Endothelial cell (in vitro differentiated cells): Measurements from ENCODE around the gene N4BP2L1. TPM values are rescaled to one million over a fixed set of nuclear protein-coding genes. Genes with fewer than 3 reads are reported as not detected.
"Not testable (repeated sequence)": the region's sequence is repeated elsewhere in the genome, so short reads cannot be mapped to it uniquely, and the experiment has no call there.

Experiments
- DNase-seq: peaks from one replicate; pipeline ENCODE4 v3.0.0; 2021; ENCODE audit warnings: low spot score
- H3K27ac Mint-ChIP-seq: one replicate; pipeline ENCODE4 v1.8.0; 2021; ENCODE audit warnings: mixed read lengths, inconsistent platforms; ENCODE audit not compliant: unreplicated experiment
- H3K27me3 Mint-ChIP-seq: one replicate; pipeline ENCODE4 v1.8.0; 2021; ENCODE audit warnings: mild to moderate bottlenecking, moderate library complexity, mixed read lengths, inconsistent platforms; ENCODE audit not compliant: unreplicated experiment
- H3K36me3 Mint-ChIP-seq: one replicate; pipeline ENCODE4 v1.8.0; 2021; ENCODE audit warnings: mild to moderate bottlenecking, low read depth, mixed read lengths, inconsistent platforms; ENCODE audit not compliant: unreplicated experiment
- H3K4me1 Mint-ChIP-seq: one replicate; pipeline ENCODE4 v1.8.0; 2021; ENCODE audit warnings: mild to moderate bottlenecking, mixed read lengths, inconsistent platforms; ENCODE audit not compliant: unreplicated experiment
- H3K4me3 Mint-ChIP-seq: one replicate; pipeline ENCODE4 v1.8.0; 2021; ENCODE audit warnings: mild to moderate bottlenecking, mixed read lengths, inconsistent platforms; ENCODE audit not compliant: unreplicated experiment
- H3K9me3 Mint-ChIP-seq: one replicate; pipeline ENCODE4 v1.8.0; 2021; ENCODE audit warnings: mixed read lengths, inconsistent platforms; ENCODE audit not compliant: unreplicated experiment
- total RNA-seq: library from RNA; stranded (reverse); fragmentation: NEBNext Ultra II Directional; extraction: Animal tissue kit (Norgen Biotek cat#: 25700); gene quantifications from one replicate; pipeline ENCODE4 v1.2.1, GENCODE V29; 2021; ENCODE audit not compliant: unreplicated experiment
- TF ChIP-seq, protein P1 (sequence below): fragments of 200-600 bp; sonication (generic); IDR thresholded peaks from one replicate; pipeline ENCODE4 v1.5.0; 2021; ENCODE audit warnings: antibody characterized with exemption; ENCODE audit not compliant: unreplicated experiment

Gene N4BP2L1
- total RNA-seq, 1 donor from 2014 or later: 4.2 TPM

DNA sequence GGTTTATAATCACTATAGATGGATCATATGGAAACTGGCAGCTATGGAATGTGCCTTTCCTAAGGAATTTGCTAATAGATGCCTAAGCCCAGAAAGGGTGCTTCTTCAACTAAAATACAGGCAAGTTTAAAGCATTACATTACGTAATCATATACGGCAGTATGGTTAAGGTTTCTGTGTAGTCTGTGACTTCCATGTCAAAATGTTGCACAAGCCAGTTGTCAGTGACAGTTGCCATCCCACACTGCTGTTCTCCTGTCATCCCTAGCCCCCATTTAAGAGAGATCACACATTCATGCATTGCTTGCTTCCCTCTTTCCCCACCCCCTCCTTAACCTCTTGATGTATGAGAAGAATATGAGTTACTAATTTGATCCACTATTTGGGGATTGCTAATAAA, 65.4 kb downstream of the N4BP2L1 start:
- H3K36me3 Mint-ChIP-seq: no peaks in the 10 kb centered on the region
- no peaks in the 10 kb centered on the region for H3K27me3 Mint-ChIP-seq
- H3K4me1 Mint-ChIP-seq: peaks cover 2% of the 10 kb centered on the region
- TF ChIP-seq, protein P1, sequence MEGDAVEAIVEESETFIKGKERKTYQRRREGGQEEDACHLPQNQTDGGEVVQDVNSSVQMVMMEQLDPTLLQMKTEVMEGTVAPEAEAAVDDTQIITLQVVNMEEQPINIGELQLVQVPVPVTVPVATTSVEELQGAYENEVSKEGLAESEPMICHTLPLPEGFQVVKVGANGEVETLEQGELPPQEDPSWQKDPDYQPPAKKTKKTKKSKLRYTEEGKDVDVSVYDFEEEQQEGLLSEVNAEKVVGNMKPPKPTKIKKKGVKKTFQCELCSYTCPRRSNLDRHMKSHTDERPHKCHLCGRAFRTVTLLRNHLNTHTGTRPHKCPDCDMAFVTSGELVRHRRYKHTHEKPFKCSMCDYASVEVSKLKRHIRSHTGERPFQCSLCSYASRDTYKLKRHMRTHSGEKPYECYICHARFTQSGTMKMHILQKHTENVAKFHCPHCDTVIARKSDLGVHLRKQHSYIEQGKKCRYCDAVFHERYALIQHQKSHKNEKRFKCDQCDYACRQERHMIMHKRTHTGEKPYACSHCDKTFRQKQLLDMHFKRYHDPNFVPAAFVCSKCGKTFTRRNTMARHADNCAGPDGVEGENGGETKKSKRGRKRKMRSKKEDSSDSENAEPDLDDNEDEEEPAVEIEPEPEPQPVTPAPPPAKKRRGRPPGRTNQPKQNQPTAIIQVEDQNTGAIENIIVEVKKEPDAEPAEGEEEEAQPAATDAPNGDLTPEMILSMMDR: no peak
- H3K27ac Mint-ChIP-seq: no peak overlapping the region
- H3K9me3 Mint-ChIP-seq: no peaks in the 10 kb centered on the region
- no peak for DNase-seq
- no peak overlapping the region for H3K4me3 Mint-ChIP-seq

DNA sequence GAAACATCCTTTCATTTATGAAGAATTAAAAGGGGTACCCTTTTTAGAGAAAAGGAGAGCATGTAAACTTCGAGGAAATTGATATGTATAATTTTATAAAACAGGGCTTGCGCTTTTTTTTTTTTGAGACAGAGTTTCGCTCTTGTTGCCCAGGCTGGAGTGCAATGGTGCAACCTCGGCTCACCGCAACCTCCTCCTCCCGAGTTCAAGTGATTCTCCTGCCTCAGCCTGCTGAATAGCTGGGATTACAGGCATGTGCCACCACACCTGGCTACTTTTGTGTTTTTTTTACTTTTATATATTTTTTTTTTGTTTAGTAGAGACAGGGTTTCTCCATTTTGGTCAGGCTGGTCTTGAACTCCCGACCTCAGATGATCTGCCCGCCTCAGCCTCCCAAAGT, 72.0 kb downstream of the N4BP2L1 start:
- not testable (repeated sequence) for H3K27ac Mint-ChIP-seq, H3K4me3 Mint-ChIP-seq, H3K9me3 Mint-ChIP-seq, H3K4me1 Mint-ChIP-seq, H3K36me3 Mint-ChIP-seq, H3K27me3 Mint-ChIP-seq, DNase-seq

DNA sequence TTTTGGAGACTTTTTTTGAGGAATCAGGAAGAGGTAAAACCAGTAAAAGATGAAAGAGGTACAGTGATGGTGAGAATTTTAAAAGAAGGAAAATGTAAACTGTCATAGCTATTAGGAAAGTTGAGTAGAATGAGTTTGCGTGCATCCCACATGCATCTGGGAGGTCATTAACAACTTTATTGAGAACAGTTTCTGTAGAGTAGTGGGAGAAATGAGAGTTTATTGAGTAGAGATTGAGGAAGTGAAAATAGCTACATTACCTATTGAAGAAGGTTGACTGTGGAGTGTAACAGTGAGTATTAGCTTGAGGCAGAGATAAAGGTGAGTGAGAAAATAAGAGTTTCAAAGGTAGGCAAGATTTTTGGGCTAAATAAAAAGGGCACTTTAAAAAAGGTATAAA, 73.9 kb downstream of the N4BP2L1 start:
- no peak for DNase-seq
- H3K27ac Mint-ChIP-seq: no peak overlapping the region
- peaks cover 8% of the 10 kb centered on the region for H3K36me3 Mint-ChIP-seq
- H3K27me3 Mint-ChIP-seq: no peaks in the 10 kb centered on the region
- H3K9me3 Mint-ChIP-seq: no peaks in the 10 kb centered on the region
- no peaks in the 10 kb centered on the region for H3K4me1 Mint-ChIP-seq
- H3K4me3 Mint-ChIP-seq: no peak overlapping the region
- TF ChIP-seq, protein P1: no peak

DNA sequence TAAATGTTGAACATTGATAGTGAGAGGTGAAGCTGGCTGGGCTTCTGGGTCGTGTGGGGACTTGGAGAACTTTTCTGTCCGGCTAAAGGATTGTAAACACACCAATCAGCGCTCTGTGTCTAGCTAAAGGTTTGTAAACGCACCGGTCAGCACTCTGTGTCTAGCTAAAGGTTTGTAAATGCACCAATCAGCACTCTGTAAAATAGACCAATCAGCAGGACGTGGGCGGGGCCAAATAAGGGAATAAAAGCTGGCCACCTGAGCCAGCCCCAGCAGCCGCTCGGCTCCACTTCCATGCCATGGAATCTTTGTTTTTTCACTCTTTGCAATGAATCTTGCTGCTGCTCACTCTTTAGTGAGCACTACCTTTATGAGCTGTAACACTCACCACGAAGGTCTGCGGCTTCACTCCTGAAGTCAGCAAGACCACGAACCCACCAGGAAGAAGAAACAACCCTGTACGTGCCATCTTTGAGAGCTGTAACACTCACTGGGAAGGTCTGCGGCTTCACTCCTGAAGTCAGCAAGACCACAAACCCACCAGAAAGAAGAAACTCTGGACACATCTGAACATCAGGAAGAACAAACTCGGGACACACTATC, 77.0 kb downstream of the N4BP2L1 start:
- H3K27ac Mint-ChIP-seq, H3K27me3 Mint-ChIP-seq, H3K4me1 Mint-ChIP-seq, H3K9me3 Mint-ChIP-seq, H3K4me3 Mint-ChIP-seq, DNase-seq: not testable (repeated sequence)
- H3K36me3 Mint-ChIP-seq: peaks cover 13% of the 10 kb centered on the region

Other genes starting within 250 kb of the N4BP2L1 start
- not detected for gene ZAR1L, start 112.8 kb downstream of the N4BP2L1 start, total RNA-seq
- 8.5 TPM for gene BRCA2, start 112.6 kb downstream of the N4BP2L1 start, total RNA-seq
- 81.1 TPM for gene N4BP2L2, start 110.7 kb upstream of the N4BP2L1 start, total RNA-seq
- 72.3 TPM for gene PDS5B, start 158.3 kb upstream of the N4BP2L1 start, total RNA-seq